Measurements from ENCODE around the gene CENPN.

Gene CENPN

GRCh38 chr16:81006813-81007695, at the start of gene CENPN, which contains the start of gene CMC2:
Gene CENPN, plus strand, starts transcription at chr16:81007214. Its CDS starts 4,726 bp downstream, at chr16:81011940.
Gene CMC2, minus strand, starts transcription at chr16:81006885. Its CDS starts 9,491 bp downstream, at chr16:80997394.
- peak; percentile 93 to 95 for DNase-seq (ENCODE audit: low read depth in 1 of 2, low spot score in 1 of 2)

GRCh38 chr16:80958284-80958683, 48.7 kb upstream of the CENPN start:
- no peak for DNase-seq (ENCODE audit: low read depth in 1 of 2, low spot score in 1 of 2)

GRCh38 chr16:80962879-80963278, 44.1 kb upstream of the CENPN start:
- DNase-seq (ENCODE audit: low read depth in 1 of 2, low spot score in 1 of 2) = no peak

- DNase-seq (ENCODE audit: low read depth in 1 of 2, low spot score in 1 of 2) = no peak
Observed at GRCh38 chr16:80964351-80964750, 42.7 kb upstream of the CENPN start.

GRCh38 chr16:80966617-80967016, 40.4 kb upstream of the CENPN start:
- no peak for DNase-seq (ENCODE audit: low read depth in 1 of 2, low spot score in 1 of 2)

- DNase-seq (ENCODE audit: low read depth in 1 of 2, low spot score in 1 of 2) = no peak
Observed at GRCh38 chr16:80968386-80969113, 38.5 kb upstream of the CENPN start.

GRCh38 chr16:80969114-80969484, 37.9 kb upstream of the CENPN start:
- no peak for DNase-seq (ENCODE audit: low read depth in 1 of 2, low spot score in 1 of 2)

- DNase-seq (ENCODE audit: low read depth in 1 of 2, low spot score in 1 of 2) = no peak
Observed at GRCh38 chr16:80971819-80972218, 35.2 kb upstream of the CENPN start.

- no peak for DNase-seq (ENCODE audit: low read depth in 1 of 2, low spot score in 1 of 2)
Observed at GRCh38 chr16:80972611-80973010, 34.4 kb upstream of the CENPN start.

- DNase-seq (ENCODE audit: low read depth in 1 of 2, low spot score in 1 of 2) = no peak
Observed at GRCh38 chr16:80973991-80974390, 33.0 kb upstream of the CENPN start.

- DNase-seq (ENCODE audit: low read depth in 1 of 2, low spot score in 1 of 2) = no peak
Observed at GRCh38 chr16:80974649-80975376, 32.2 kb upstream of the CENPN start.

GRCh38 chr16:80976946-80977345, 30.1 kb upstream of the CENPN start:
- DNase-seq (ENCODE audit: low read depth in 1 of 2, low spot score in 1 of 2) = no peak

- DNase-seq (ENCODE audit: low read depth in 1 of 2, low spot score in 1 of 2) = no peak
Observed at GRCh38 chr16:80981103-80981502, 25.9 kb upstream of the CENPN start.

- DNase-seq (ENCODE audit: low read depth in 1 of 2, low spot score in 1 of 2) = no peak
Observed at GRCh38 chr16:80982646-80983045, 24.4 kb upstream of the CENPN start.

- DNase-seq (ENCODE audit: low read depth in 1 of 2, low spot score in 1 of 2) = no peak
Observed at GRCh38 chr16:80984124-80984892, 22.7 kb upstream of the CENPN start.

GRCh38 chr16:80985611-80986010, 21.4 kb upstream of the CENPN start:
- no peak for DNase-seq (ENCODE audit: low read depth in 1 of 2, low spot score in 1 of 2)

- no peak for DNase-seq (ENCODE audit: low read depth in 1 of 2, low spot score in 1 of 2)
Observed at GRCh38 chr16:80986557-80986956, 20.5 kb upstream of the CENPN start.

- DNase-seq (ENCODE audit: low read depth in 1 of 2, low spot score in 1 of 2) = no peak
Observed at GRCh38 chr16:80988756-80989155, 18.3 kb upstream of the CENPN start.

- DNase-seq (ENCODE audit: low read depth in 1 of 2, low spot score in 1 of 2) = no peak
Observed at GRCh38 chr16:80989801-80990200, 17.2 kb upstream of the CENPN start.

GRCh38 chr16:80990577-80990976, 16.4 kb upstream of the CENPN start:
- DNase-seq (ENCODE audit: low read depth in 1 of 2, low spot score in 1 of 2) = no peak

GRCh38 chr16:80990978-80991377, 16.0 kb upstream of the CENPN start:
- no peak for DNase-seq (ENCODE audit: low read depth in 1 of 2, low spot score in 1 of 2)
